NCI-H1092 treated with DMSO at 0.1 percent for 48 hours (cell line): Measurements from ENCODE around the gene DNAH17.

Experiments
- DNase-seq: peaks from one replicate; lab custom pipeline; 2025; lab: John Stamatoyannopoulos, UW

The DNAH17 gene

GRCh38 chr17:78449983-78450595 is 127.1 kb downstream of the DNAH17 start:
- peak; percentile 64 for DNase-seq

- no peak for DNase-seq
Measured at GRCh38 chr17:78448356-78448993, 128.7 kb downstream of the DNAH17 start.

GRCh38 chr17:78446833-78447232 is 130.4 kb downstream of the DNAH17 start:
- no peak for DNase-seq

- DNase-seq, result no peak
Measured at GRCh38 chr17:78444392-78444791, 132.8 kb downstream of the DNAH17 start.

- DNase-seq, result no peak
Measured at GRCh38 chr17:78442648-78443218, 134.5 kb downstream of the DNAH17 start.

GRCh38 chr17:78441271-78441971 is 135.8 kb downstream of the DNAH17 start:
- DNase-seq, result no peak

- no peak for DNase-seq
Measured at GRCh38 chr17:78438694-78439325, 138.4 kb downstream of the DNAH17 start.

- DNase-seq, result no peak
Measured at GRCh38 chr17:78438271-78438691, 138.9 kb downstream of the DNAH17 start.

- no peak for DNase-seq
Measured at GRCh38 chr17:78437508-78438169, 139.6 kb downstream of the DNAH17 start.

- DNase-seq, result no peak
Measured at GRCh38 chr17:78435330-78436005, 141.7 kb downstream of the DNAH17 start.

GRCh38 chr17:78434455-78435329 is 142.5 kb downstream of the DNAH17 start:
- no peak for DNase-seq

GRCh38 chr17:78433780-78434335 is 143.3 kb downstream of the DNAH17 start:
- no peak for DNase-seq

- no peak for DNase-seq
Measured at GRCh38 chr17:78433013-78433727, 144.0 kb downstream of the DNAH17 start.

- DNase-seq, result no peak
Measured at GRCh38 chr17:78432226-78433012, 144.8 kb downstream of the DNAH17 start.

- DNase-seq, result no peak
Measured at GRCh38 chr17:78431692-78431958, 145.6 kb downstream of the DNAH17 start.

- no peak for DNase-seq
Measured at GRCh38 chr17:78430892-78431691, 146.1 kb downstream of the DNAH17 start.

GRCh38 chr17:78429618-78429995 is 147.6 kb downstream of the DNAH17 start:
- no peak for DNase-seq
